ENCODE measurements around the gene CD80. TPM values are rescaled to one million over a fixed set of nuclear protein-coding genes. Genes with fewer than 3 reads are reported as not detected.

Gene CD80
- total RNA-seq, 6 experiments from 2014 or later, result 0.26 to 1.3 (median 0.51) TPM

- H3K27me3 ChIP-seq, result no peaks in the 10 kb centered on the region
- no peak for DNase-seq
- H3K4me3 ChIP-seq, result no peak overlapping the region
- TF ChIP-seq POLR2A (IDR thresholded peaks at IDR 0.05) (no peak), CTCF (IDR thresholded peaks at IDR 0.05) (no peak)
- peaks cover 0 to 4% (median 0%) of the 10 kb centered on the region in 4 donors for H3K36me3 ChIP-seq
- ATAC-seq, result no peak
- intact Hi-C loops (cut with DNase I), result no loop called here
- WGBS (ENCODE audit: insufficient coverage, low coverage, low lambda C conversion rate, missing lambda C conversion rate), result 55% methylated on average over 2 of the region's 2 CpGs
- H3K9me3 ChIP-seq, result no peaks in the 10 kb centered on the region
- peaks cover 0 to 11% (median 3%) of the 10 kb centered on the region in 4 donors for H3K4me1 ChIP-seq
- H3K27ac ChIP-seq, result no peak overlapping the region
Measured at GRCh38 chr3:119494597-119494996, 64.8 kb downstream of the CD80 start.

- ATAC-seq, result no peak
- Histone ChIP-seq H3K4me1 (peaks cover 0 to 5% (median 0%) of the 10 kb centered on the region in 4 donors), H3K9me3 (no peaks in the 10 kb centered on the region), H3K27ac (no peak overlapping the region), H3K36me3 (peaks cover 0 to 11% (median 2%) of the 10 kb centered on the region in 4 donors), H3K27me3 (no peaks in the 10 kb centered on the region), H3K4me3 (no peak overlapping the region)
- no peak for DNase-seq
- intact Hi-C loops (cut with DNase I), result no loop called here
- TF ChIP-seq POLR2A (IDR thresholded peaks at IDR 0.05) (no peak), CTCF (IDR thresholded peaks at IDR 0.05) (no peak)
- WGBS (ENCODE audit: insufficient coverage, low coverage, low lambda C conversion rate, missing lambda C conversion rate), result 74% methylated on average over 3 of the region's 3 CpGs
Measured at GRCh38 chr3:119492810-119493209, 66.6 kb downstream of the CD80 start.

- H3K27me3 ChIP-seq, result no peaks in the 10 kb centered on the region
- WGBS (ENCODE audit: insufficient coverage, low coverage, low lambda C conversion rate, missing lambda C conversion rate), result 93% methylated on average over 2 of the region's 2 CpGs
- ATAC-seq (no peak), DNase-seq (no peak)
- no peak for TF ChIP-seq CTCF (IDR thresholded peaks at IDR 0.05)
- no peak for TF ChIP-seq POLR2A (IDR thresholded peaks at IDR 0.05)
- intact Hi-C loops (cut with DNase I), result no loop called here
- no peak overlapping the region for H3K4me3 ChIP-seq
- H3K27ac ChIP-seq, result no peak overlapping the region
- H3K4me1 ChIP-seq, result no peaks in the 10 kb centered on the region
- H3K36me3 ChIP-seq, result peaks cover 0 to 11% (median 2%) of the 10 kb centered on the region in 4 donors
- no peaks in the 10 kb centered on the region for H3K9me3 ChIP-seq
Measured at GRCh38 chr3:119492128-119492527, 67.3 kb downstream of the CD80 start.

- Histone ChIP-seq H3K9me3 (no peaks in the 10 kb centered on the region), H3K36me3 (peaks cover 0 to 30% (median 10%) of the 10 kb centered on the region in 4 donors), H3K27me3 (no peaks in the 10 kb centered on the region), H3K4me3 (no peak overlapping the region), H3K4me1 (no peaks in the 10 kb centered on the region), H3K27ac (no peak overlapping the region)
- DNase-seq (no peak), ATAC-seq (no peak)
- intact Hi-C loops (cut with DNase I), result no loop called here
- TF ChIP-seq CTCF (IDR thresholded peaks at IDR 0.05) (no peak), POLR2A (IDR thresholded peaks at IDR 0.05) (no peak)
- WGBS (ENCODE audit: insufficient coverage, low coverage, low lambda C conversion rate, missing lambda C conversion rate), result 100% methylated on average over 2 of the region's 2 CpGs
Measured at GRCh38 chr3:119490153-119490552, 69.3 kb downstream of the CD80 start.

GRCh38 chr3:119485563-119485962 is 73.9 kb downstream of the CD80 start:
- intact Hi-C loops (cut with DNase I), result no loop called here
- no peaks in the 10 kb centered on the region for H3K4me1 ChIP-seq
- ATAC-seq (no peak), DNase-seq (no peak)
- no peak overlapping the region for H3K27ac ChIP-seq
- no peaks in the 10 kb centered on the region for H3K9me3 ChIP-seq
- WGBS (ENCODE audit: insufficient coverage, low coverage, low lambda C conversion rate, missing lambda C conversion rate), result 88% methylated on average over 2 of the region's 2 CpGs
- peaks cover 0 to 38% (median 8%) of the 10 kb centered on the region in 4 donors for H3K36me3 ChIP-seq
- no peak overlapping the region for H3K4me3 ChIP-seq
- no peaks in the 10 kb centered on the region for H3K27me3 ChIP-seq
- TF ChIP-seq POLR2A (IDR thresholded peaks at IDR 0.05) (no peak), CTCF (IDR thresholded peaks at IDR 0.05) (no peak)

Data from right lobe of liver (tissue), 6 donors.